IMR-90 (cell line): ENCODE results near the gene JAKMIP2. TPM values are rescaled to one million over a fixed set of nuclear protein-coding genes. Genes with fewer than 3 reads are reported as not detected.

Experiments
- ATAC-seq: fragments of 200-7000 bp; cut with Tn5 transposase; 2 replicates; pipeline ENCODE4 v1.9.1; 2020; ENCODE audit warnings: low read depth, mild to moderate bottlenecking, moderate library complexity
- BruUV-seq: library from RNA; stranded (reverse); fragments of 400-500 nt; replicated peaks from 2 replicates; lab custom pipeline; 2021; lab: Mats Ljungman, UMichigan
- CTCF ChIA-PET: fragments of 300-600 bp; formaldehyde crosslinking; extraction: SDS; loops from one replicate; lab custom pipeline; 2021; ENCODE audit warnings: antibody characterized with exemption; lab: Yijun Ruan, JAX
- POLR2A ChIA-PET: fragments of 300-600 bp; sonication (Branson Sonifier 250); formaldehyde crosslinking; loops from one replicate; lab custom pipeline; 2022; ENCODE audit warnings: antibody characterized with exemption; ENCODE audit not compliant: unreplicated experiment; lab: Charles Lee
- DNase-seq: peaks from one replicate; pipeline ENCODE4 v3.0.0; 2013
- H2AFZ ChIP-seq: replicated peaks from 2 replicates; pipeline ENCODE3; 2013; ENCODE audit warnings: low read length, mild to moderate bottlenecking; ENCODE audit not compliant: poor library complexity
- H2AK5ac ChIP-seq: 2 replicates; pipeline ENCODE4 v1.6.1; 2013; ENCODE audit warnings: low read depth, low read length, inconsistent platforms
- H2AK9ac ChIP-seq: replicated peaks from 2 replicates; pipeline ENCODE3; 2013; ENCODE audit warnings: mild to moderate bottlenecking, low read depth, low read length, moderate library complexity; ENCODE audit not compliant: poor library complexity
- H2BK120ac ChIP-seq: 2 replicates; pipeline ENCODE4 v1.6.1; 2013; ENCODE audit warnings: low read depth, low read length, inconsistent platforms
- H2BK15ac ChIP-seq: 3 replicates; pipeline ENCODE4 v1.6.1; 2013; ENCODE audit warnings: low read depth, low read length, inconsistent platforms
- H2BK20ac ChIP-seq: 2 replicates; pipeline ENCODE4 v1.6.1; 2013; ENCODE audit warnings: low read depth, mild to moderate bottlenecking, inconsistent platforms, low read length, moderate library complexity
- H2BK5ac ChIP-seq: 2 replicates; pipeline ENCODE4 v1.6.1; 2013; ENCODE audit warnings: mild to moderate bottlenecking, low read depth, low read length, inconsistent platforms; ENCODE audit not compliant: poor library complexity, severe bottlenecking
- H3K14ac ChIP-seq: replicated peaks from 2 replicates; pipeline ENCODE4 v1.6.1; 2013; ENCODE audit warnings: low read depth, low read length, inconsistent platforms
- H3K18ac ChIP-seq: 2 replicates; pipeline ENCODE4 v1.6.1; 2013; ENCODE audit warnings: low read depth, low read length, control low read depth
- H3K23ac ChIP-seq: 2 replicates; pipeline ENCODE4 v1.6.1; 2013; ENCODE audit warnings: low read depth, low read length, inconsistent platforms
- H3K27ac ChIP-seq: 2 replicates; pipeline ENCODE4 v1.5.1; 2013; ENCODE audit warnings: mild to moderate bottlenecking, control low read depth, low read length; ENCODE audit not compliant: insufficient read depth
- H3K27me3 ChIP-seq: 2 replicates; pipeline ENCODE4 v1.6.1; 2013; ENCODE audit warnings: low read length; ENCODE audit not compliant: control insufficient read depth, insufficient read depth
- H3K36me3 ChIP-seq: 2 replicates; pipeline ENCODE4 v1.6.1; 2013; ENCODE audit warnings: low read length, mixed read lengths; ENCODE audit not compliant: control insufficient read depth, insufficient read depth
- H3K4ac ChIP-seq: 2 replicates; pipeline ENCODE4 v1.6.1; 2013; ENCODE audit warnings: low read depth, low read length, inconsistent platforms
- H3K4me1 ChIP-seq: 2 replicates; pipeline ENCODE4 v1.6.1; 2013; ENCODE audit warnings: low read length, mixed read lengths; ENCODE audit not compliant: control insufficient read depth, insufficient read depth
- H3K4me2 ChIP-seq: 2 replicates; pipeline ENCODE4 v1.6.1; 2013; ENCODE audit warnings: low read depth, mild to moderate bottlenecking, control low read depth, low read length, moderate library complexity
- H3K4me3 ChIP-seq: 2 replicates; pipeline ENCODE4 v1.5.1; 2013; ENCODE audit warnings: low read depth, mild to moderate bottlenecking, control low read depth, low read length, moderate library complexity; ENCODE audit not compliant: insufficient read depth
- H3K56ac ChIP-seq: 2 replicates; pipeline ENCODE4 v1.6.1; 2013; ENCODE audit warnings: low read length, inconsistent platforms; ENCODE audit not compliant: insufficient read depth; ENCODE audit errors: extremely low read depth
- H3K79me1 ChIP-seq, 2 experiments: 2 replicates each; pipeline ENCODE4 v1.6.1; 2013; ENCODE audit warnings: low read length in 2 of 2, inconsistent platforms in 1 of 2, low read depth in 1 of 2
- H3K9ac ChIP-seq: 2 replicates; pipeline ENCODE4 v1.6.1; 2013; ENCODE audit warnings: low read depth, low read length, control low read depth
- H3K9me1 ChIP-seq: 2 replicates; pipeline ENCODE4 v1.6.1; 2013; ENCODE audit warnings: low read length, inconsistent platforms; ENCODE audit not compliant: insufficient read depth
- H3K9me3 ChIP-seq: 2 replicates; pipeline ENCODE4 v1.6.1; 2013; ENCODE audit warnings: low read length; ENCODE audit not compliant: control insufficient read depth, insufficient read depth
- H4K20me1 ChIP-seq: 2 replicates; pipeline ENCODE4 v1.6.1; 2013; ENCODE audit warnings: low read length, inconsistent platforms; ENCODE audit not compliant: insufficient read depth
- H4K5ac ChIP-seq: 2 replicates; pipeline ENCODE4 v1.6.1; 2013; ENCODE audit warnings: mild to moderate bottlenecking, low read depth, low read length, control low read depth
- H4K8ac ChIP-seq, 2 experiments: 2 replicates each; pipeline ENCODE4 v1.6.1; 2013; ENCODE audit warnings: low read depth in 2 of 2, low read length in 2 of 2, control low read depth in 1 of 2, inconsistent platforms in 1 of 2
- H4K91ac ChIP-seq: 2 replicates; pipeline ENCODE4 v1.6.1; 2013; ENCODE audit warnings: low read depth, low read length, inconsistent platforms; ENCODE audit not compliant: insufficient read depth
- CTCF ChIP-seq: conservative IDR thresholded peaks from 2 replicates; pipeline ENCODE4 v1.5.1; 2012; ENCODE audit warnings: mild to moderate bottlenecking, low read depth, low read length, improper control_type of control experiment
- WGBS, 2 experiments: methylation state at CpG; one replicate each; pipeline versions ENCODE4 v1.1.5 to v1.1.7; 2013; ENCODE audit warnings: missing lambda C conversion rate in 2 of 2; ENCODE audit not compliant: insufficient read length in 1 of 2; ENCODE audit errors: extremely low coverage in 2 of 2; 5-methylcytosine and 5-hydroxymethylcytosine counted together
- dilution Hi-C: fragments of 300-500 bp; cut with HindIII; formaldehyde crosslinking; loops from one replicate; pipeline ENCODE4 v1.14.3; 2018; ENCODE audit warnings: low sequenced_read_pairs; ENCODE audit not compliant: unreplicated experiment
- in situ Hi-C: fragments of 300-500 bp; cut with MboI; formaldehyde crosslinking; loops from 3 replicates; pipeline ENCODE4 v1.14.3; 2019; ENCODE audit warnings: low sequenced_read_pairs, inconsistent platforms, mixed read lengths
- intact Hi-C: fragments of 100-400 bp; cut with micrococcal nuclease; formaldehyde crosslinking; loops from 2 replicates; pipeline ENCODE4 v1.10.0; 2022
- polyA plus RNA-seq, 3 experiments: library from polyadenylated mRNA; depleted of rRNA; stranded (reverse); fragments of >200 nt; gene quantifications; 2 replicates each; pipeline ENCODE4 v1.2.3, GENCODE V29; 2012; ENCODE audit warnings: low replicate concordance in 1 of 3
- total RNA-seq: library from RNA; depleted of rRNA; stranded (reverse); fragments of >200 nt; gene quantifications from 2 replicates; pipeline ENCODE4 v1.2.3, GENCODE V29; 2012

The JAKMIP2 gene
- total and polyA plus RNA-seq, 2 of the 4 experiments (the other 2 are of a cell fraction) = under 0.01 TPM; not detected in 1

DNA sequence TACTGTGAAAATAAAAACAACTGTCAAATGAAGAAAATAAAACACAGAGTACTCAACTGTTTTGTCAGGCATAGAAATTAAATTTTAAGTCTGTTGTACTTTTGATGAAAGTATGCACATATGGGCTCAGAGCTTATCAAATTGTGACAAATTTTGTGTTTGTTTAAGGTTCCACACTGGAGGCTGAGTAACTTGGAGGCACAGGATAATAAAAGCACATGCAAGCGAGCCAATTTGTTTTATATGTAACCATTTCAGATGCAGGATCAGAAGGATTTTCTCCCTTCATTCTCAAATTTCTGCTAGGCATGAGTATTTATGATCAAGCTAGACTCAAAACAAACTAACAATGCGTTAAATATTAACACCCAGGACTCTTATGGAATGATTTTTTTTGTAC lies 87.8 kb downstream of the JAKMIP2 start:
- intact Hi-C loops (no loop called here), dilution Hi-C loops (no loop called here), in situ Hi-C loops (no loop called here)
- no peak overlapping the region for H2BK15ac ChIP-seq
- POLR2A ChIA-PET = no interaction called here
- no peak overlapping the region for H4K5ac ChIP-seq
- no peak overlapping the region for H4K91ac ChIP-seq
- no CpG with 5 or more reads among the region's 2 CpGs for WGBS, 2 experiments
- no peak for DNase-seq
- no peak overlapping the region for H3K23ac ChIP-seq
- CTCF ChIA-PET = no interaction called here
- no peak overlapping the region for H2AFZ ChIP-seq
- no peak overlapping the region for H3K18ac ChIP-seq
- no peak overlapping the region for H2BK20ac ChIP-seq
- H3K4me3 ChIP-seq = no peak overlapping the region
- no peak for TF ChIP-seq CTCF
- H4K20me1 ChIP-seq = no peaks in the 10 kb centered on the region
- no peak for ATAC-seq
- no peak overlapping the region for H3K14ac ChIP-seq
- no peak overlapping the region for H3K9ac ChIP-seq
- no peaks in the 10 kb centered on the region for H3K9me1 ChIP-seq
- H3K27me3 ChIP-seq = no peaks in the 10 kb centered on the region
- H3K27ac ChIP-seq = no peak overlapping the region
- H3K4me2 ChIP-seq = no peak overlapping the region
- no peak overlapping the region for H2AK9ac ChIP-seq
- no peak overlapping the region for H2BK5ac ChIP-seq
- no peaks in the 10 kb centered on the region for H3K9me3 ChIP-seq
- H2AK5ac ChIP-seq = no peak overlapping the region
- no peaks in the 10 kb centered on the region for H3K4me1 ChIP-seq
- H3K36me3 ChIP-seq = no peaks in the 10 kb centered on the region
- H3K4ac ChIP-seq = no peak overlapping the region
- no peak overlapping the region for H2BK120ac ChIP-seq
- no peak overlapping the region for H3K56ac ChIP-seq
- no peaks in the 10 kb centered on the region for H3K79me1 ChIP-seq
- BruUV-seq = no TSS peak
- no peak overlapping the region for H4K8ac ChIP-seq
